PC-3 (cell line): ENCODE results near the gene PLSCR1. TPM values are rescaled to one million over a fixed set of nuclear protein-coding genes. Genes with fewer than 3 reads are reported as not detected.

Experiments
- ATAC-seq: fragments of 200-7000 bp; cut with Tn5 transposase; 2 replicates; pipeline ENCODE4 v1.9.1; 2020; ENCODE audit warnings: mild to moderate bottlenecking, moderate library complexity
- BruUV-seq: library from RNA; stranded (reverse); fragments of 400-500 nt; replicated peaks from 2 replicates; lab custom pipeline; 2021; lab: Mats Ljungman, UMichigan
- CTCF ChIA-PET: fragments of 300-600 bp; sonication (Branson Sonifier 250); formaldehyde crosslinking; loops from one replicate; lab custom pipeline; 2022; ENCODE audit warnings: antibody characterized with exemption; lab: Charles Lee
- POLR2A ChIA-PET: fragments of 300-600 bp; sonication (Branson Sonifier 250); formaldehyde crosslinking; loops from one replicate; lab custom pipeline; 2022; ENCODE audit warnings: antibody characterized with exemption; ENCODE audit not compliant: unreplicated experiment; lab: Charles Lee
- DNase-seq: peaks from one replicate; pipeline ENCODE4 v3.0.0-alpha.2; 2015
- H2AFZ ChIP-seq: fragments of 300-600 bp; sonication (generic); 2 replicates; pipeline ENCODE4 v1.6.0; 2016; ENCODE audit warnings: antibody characterized with exemption, low read length
- H3F3A ChIP-seq: fragments of 300-600 bp; sonication (generic); one replicate; pipeline ENCODE4 v1.6.0; 2017; ENCODE audit warnings: antibody characterized with exemption, low read length, control low read depth, mild to moderate bottlenecking; ENCODE audit not compliant: unreplicated experiment
- H3K27ac ChIP-seq: fragments of 300-600 bp; sonication (generic); 2 replicates; pipeline ENCODE4 v1.5.1; 2016; ENCODE audit warnings: mild to moderate bottlenecking, low read length
- H3K27me3 ChIP-seq: fragments of 300-600 bp; sonication (generic); 2 replicates; pipeline ENCODE4 v1.6.1; 2016; ENCODE audit warnings: low read length, mixed read lengths
- H3K36me3 ChIP-seq: fragments of 300-600 bp; sonication (generic); 2 replicates; pipeline ENCODE4 v1.6.1; 2016; ENCODE audit warnings: low read depth, mixed run types, low read length, mixed read lengths
- H3K4me1 ChIP-seq: fragments of 300-600 bp; sonication (generic); 2 replicates; pipeline ENCODE4 v1.5.1; 2016; ENCODE audit warnings: low read length; ENCODE audit not compliant: insufficient read depth
- H3K4me2 ChIP-seq: fragments of 300-600 bp; sonication (generic); 2 replicates; pipeline ENCODE4 v1.6.0; 2016; ENCODE audit warnings: low read length
- H3K4me3 ChIP-seq: fragments of 300-600 bp; sonication (generic); 2 replicates; pipeline ENCODE4 v1.5.1; 2016; ENCODE audit warnings: mild to moderate bottlenecking, low read length, mixed read lengths
- H3K79me2 ChIP-seq: fragments of 300-600 bp; sonication (generic); 2 replicates; pipeline ENCODE4 v1.6.1; 2017; ENCODE audit warnings: low read length, mixed read lengths
- H3K9ac ChIP-seq: fragments of 300-600 bp; sonication (generic); 2 replicates; pipeline ENCODE4 v1.6.0; 2016; ENCODE audit warnings: mild to moderate bottlenecking, low read length
- H3K9me2 ChIP-seq: fragments of 300-600 bp; sonication (generic); replicated peaks from 2 replicates; pipeline ENCODE4 v1.6.1; 2016; ENCODE audit warnings: mixed run types, low read length, mixed read lengths
- H3K9me3 ChIP-seq: fragments of 300-600 bp; sonication (generic); 2 replicates; pipeline ENCODE4 v1.6.1; 2016; ENCODE audit warnings: low read length, mixed read lengths
- H4K20me1 ChIP-seq: fragments of 300-600 bp; sonication (generic); 2 replicates; pipeline ENCODE4 v1.6.1; 2016; ENCODE audit warnings: low read length, mixed read lengths
- CTCF ChIP-seq: fragments of 300-600 bp; sonication (generic); conservative IDR thresholded peaks from 2 replicates; pipeline ENCODE4 v1.5.1; 2017; ENCODE audit warnings: antibody characterized with exemption, low read depth, mild to moderate bottlenecking, low read length
- EZH2 ChIP-seq: fragments of 300-600 bp; sonication (generic); IDR thresholded peaks from one replicate; pipeline ENCODE4 v1.6.1; 2017; ENCODE audit warnings: antibody characterized with exemption, mild to moderate bottlenecking, low read length; ENCODE audit not compliant: unreplicated experiment
- EZH2phosphoT487 ChIP-seq: fragments of 300-600 bp; sonication (generic); IDR thresholded peaks from 2 replicates; pipeline ENCODE4 v1.6.1; 2018; ENCODE audit warnings: mild to moderate bottlenecking, antibody characterized with exemption, low read length, borderline replicate concordance
- intact Hi-C: fragments of 100-400 bp; cut with micrococcal nuclease; formaldehyde crosslinking; loops from 2 replicates; pipeline ENCODE4 v1.9.0; 2023
- total RNA-seq: library from RNA; depleted of rRNA; stranded (reverse); fragments of >200 nt; gene quantifications from 2 replicates; pipeline ENCODE4 v1.2.3, GENCODE V29; 2014

PLSCR1 gene
- total RNA-seq, 1 experiment from 2014 or later = 48.8 TPM

DNA sequence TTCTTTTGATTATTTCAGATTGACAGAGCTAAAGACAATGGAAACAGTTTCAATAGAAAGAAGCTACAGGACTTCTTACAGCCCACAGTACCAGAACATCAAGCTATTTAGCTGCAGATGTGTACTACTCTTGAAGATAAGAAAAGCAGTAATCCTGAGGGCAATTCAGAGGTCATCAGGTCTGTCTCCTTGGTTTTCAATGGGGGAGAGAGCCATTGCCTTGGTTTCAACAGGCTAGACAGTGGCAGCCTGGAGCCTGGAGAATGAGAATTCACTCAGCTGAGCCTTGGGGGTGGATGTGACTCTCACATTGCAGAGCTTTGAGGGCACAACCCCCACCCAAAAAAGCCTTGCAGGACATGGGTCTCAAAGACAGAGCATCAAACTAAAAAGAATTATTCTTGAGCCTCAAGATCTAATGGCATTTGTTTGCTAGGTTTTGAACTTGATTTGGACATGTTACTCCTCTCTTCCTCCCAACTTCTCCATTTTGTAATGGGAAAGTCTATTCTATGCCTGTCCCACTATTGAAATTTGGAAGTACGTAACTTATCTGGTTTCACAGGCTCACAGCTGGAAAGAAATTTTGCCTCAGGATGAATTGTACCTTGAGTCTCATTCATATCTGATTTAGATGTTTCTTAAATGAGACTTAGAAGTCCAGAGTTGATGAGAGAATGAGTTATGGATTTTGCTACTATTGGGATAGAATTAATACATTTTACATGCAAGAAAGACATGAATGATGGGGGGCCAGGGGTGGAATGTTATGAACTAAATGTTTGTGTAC, 36.9 kb downstream of the PLSCR1 start:
- H3K36me3 ChIP-seq = no peaks in the 10 kb centered on the region
- H3F3A ChIP-seq = peaks cover 12% of the 10 kb centered on the region
- H3K9ac ChIP-seq = peak overlapping the region; percentile 68
- TF ChIP-seq CTCF (no peak), EZH2 (no peak), EZH2phosphoT487 (no peak)
- no peaks in the 10 kb centered on the region for H3K27me3 ChIP-seq
- no peak overlapping the region for H2AFZ ChIP-seq
- ATAC-seq (no peak), DNase-seq (no peak)
- H3K4me3 ChIP-seq = no peak overlapping the region
- peak overlapping the region; percentile 97 for H3K27ac ChIP-seq
- H3K9me2 ChIP-seq = no peaks in the 10 kb centered on the region
- POLR2A ChIA-PET = no interaction called here
- H4K20me1 ChIP-seq = no peaks in the 10 kb centered on the region
- no peaks in the 10 kb centered on the region for H3K9me3 ChIP-seq
- intact Hi-C loops = loop anchor here (2.0 kb wide), 3 partner anchors 39 to 85 kb away; partner anchors contain the start of gene PLSCR2
- TSS peak; percentile 89 for BruUV-seq
- CTCF ChIA-PET = no interaction called here
- H3K79me2 ChIP-seq = no peaks in the 10 kb centered on the region
- peaks cover 48% of the 10 kb centered on the region for H3K4me1 ChIP-seq
- peak overlapping the region; percentile 61 for H3K4me2 ChIP-seq

GRCh38 chr3:146505516-146505915, 38.9 kb downstream of the PLSCR1 start:
- no peak overlapping the region for H2AFZ ChIP-seq
- H4K20me1 ChIP-seq = no peaks in the 10 kb centered on the region
- H3K4me1 ChIP-seq = peaks cover 56% of the 10 kb centered on the region
- no peaks in the 10 kb centered on the region for H3K9me3 ChIP-seq
- ATAC-seq = no peak
- H3K79me2 ChIP-seq = no peaks in the 10 kb centered on the region
- ChIA-PET CTCF (no interaction called here), POLR2A (no interaction called here)
- H3K9ac ChIP-seq = peak overlapping the region; percentile 78
- DNase-seq = no peak
- H3K27ac ChIP-seq = peak overlapping the region; percentile 97
- H3K4me2 ChIP-seq = no peak overlapping the region
- no peak overlapping the region for H3K4me3 ChIP-seq
- H3K9me2 ChIP-seq = no peaks in the 10 kb centered on the region
- no peaks in the 10 kb centered on the region for H3K27me3 ChIP-seq
- peaks cover 12% of the 10 kb centered on the region for H3F3A ChIP-seq
- TF ChIP-seq EZH2phosphoT487 = no peak
- TF ChIP-seq CTCF = no peak
- no peak for TF ChIP-seq EZH2
- intact Hi-C loops = no loop called here
- no TSS peak for BruUV-seq
- no peaks in the 10 kb centered on the region for H3K36me3 ChIP-seq
